ENCODE data around the gene ABCF2. TPM values are rescaled to one million over a fixed set of nuclear protein-coding genes. Genes with fewer than 3 reads are reported as not detected.

ABCF2 gene
- total RNA-seq, 1 donor from 2014 or later: 36.9 TPM

GRCh38 chr7:151218170-151218569, 8.8 kb downstream of the ABCF2 start:
- no peak for DNase-seq

DNA sequence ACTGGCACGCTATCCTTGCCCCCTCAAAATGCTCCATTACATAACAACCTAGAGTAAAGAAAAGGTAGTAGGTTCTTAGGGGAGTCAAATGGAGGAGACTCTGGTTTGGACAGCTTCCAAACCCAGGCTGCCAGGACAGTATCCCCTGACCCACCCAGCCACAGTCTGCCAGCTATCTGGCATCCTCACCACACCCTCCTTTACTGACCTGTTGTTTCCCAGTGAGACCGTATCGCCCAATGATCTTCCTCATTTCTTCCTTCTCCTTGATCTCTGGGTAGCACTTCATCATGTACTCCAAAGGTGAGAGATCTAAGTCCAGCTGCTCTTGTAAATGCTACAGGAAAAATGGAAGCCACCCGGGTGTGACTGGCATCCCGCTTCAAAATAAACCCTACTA, 11.6 kb downstream of the ABCF2 start:
- no peak for DNase-seq

DNA sequence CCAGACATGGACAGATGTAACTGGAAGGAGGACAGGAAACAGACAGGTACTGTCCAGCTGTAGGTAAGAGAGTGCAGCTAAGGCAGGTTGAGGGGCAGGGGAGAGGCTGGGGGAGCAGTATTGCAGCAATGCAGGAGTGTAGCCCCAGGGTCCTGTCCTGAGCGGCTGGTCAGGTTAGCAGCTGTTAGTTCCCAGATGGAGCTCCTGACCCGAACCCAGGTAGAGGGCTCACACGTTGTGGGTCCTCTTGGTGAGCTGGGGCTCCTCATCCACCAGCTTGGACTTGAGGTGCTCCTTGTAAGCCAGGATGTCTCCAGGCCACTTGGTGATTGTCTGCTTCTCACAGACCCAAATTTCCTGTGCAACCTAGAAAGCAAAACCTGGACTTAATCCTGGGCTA, 13.2 kb downstream of the ABCF2 start:
- no peak for DNase-seq

GRCh38 chr7:151212626-151213025, 14.4 kb downstream of the ABCF2 start:
- no peak for DNase-seq

DNA sequence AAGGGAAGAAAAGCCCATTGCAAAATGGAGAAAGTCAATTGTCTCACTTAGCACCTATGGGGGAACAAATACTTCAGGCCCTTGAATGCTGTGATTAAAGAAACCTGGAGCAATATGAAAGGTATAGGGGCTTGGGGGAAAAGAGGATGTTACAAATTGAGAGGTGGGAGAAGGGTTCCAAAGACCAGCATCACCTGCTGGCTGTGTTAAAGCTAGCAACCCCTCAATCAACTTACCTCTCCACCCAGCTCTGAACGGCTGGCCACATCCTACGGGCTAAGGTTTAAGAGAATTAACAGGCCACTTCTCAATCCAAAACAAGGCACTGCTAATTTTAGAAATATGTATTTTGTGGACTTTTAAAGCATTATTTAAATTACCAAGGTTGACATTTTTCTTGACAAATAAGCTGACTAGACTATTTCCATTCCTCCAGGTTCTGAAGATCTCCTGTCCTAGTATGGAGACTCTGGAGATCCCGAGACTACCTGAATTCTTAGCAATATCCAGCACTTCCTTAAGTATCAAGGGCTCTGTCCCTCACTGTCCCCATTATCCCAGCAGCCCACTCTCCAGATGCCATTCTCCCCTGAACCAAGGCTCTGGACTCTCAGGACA, 15.7 kb downstream of the ABCF2 start:
- no peak for DNase-seq

GRCh38 chr7:151210087-151210854, 16.7 kb downstream of the ABCF2 start, which contains the start of gene H2BK1:
Gene H2BK1, minus strand, starts transcription at chr7:151210488. Its CDS starts 170 bp downstream, at chr7:151210318.
- DNase-seq: no peak

DNA sequence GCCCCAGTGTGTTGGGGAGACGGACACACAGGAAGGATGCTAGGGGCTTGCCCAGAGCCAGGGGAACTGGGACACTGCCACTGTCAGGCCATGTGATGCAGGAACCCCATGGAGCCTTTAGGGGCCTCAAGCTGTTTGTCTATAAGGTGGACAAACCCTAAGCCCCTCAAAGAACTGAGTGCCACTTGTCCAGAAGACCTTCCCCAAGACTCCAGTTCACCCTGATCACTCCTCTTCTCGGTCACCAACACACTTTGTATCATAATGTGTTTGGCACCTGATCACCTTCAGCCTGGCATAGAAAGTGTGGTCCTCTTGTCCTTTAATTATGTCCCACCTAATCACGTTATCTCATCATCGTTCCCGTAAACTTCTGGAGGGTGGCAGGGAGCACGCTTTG, 17.4 kb downstream of the ABCF2 start:
- no peak for DNase-seq

DNA sequence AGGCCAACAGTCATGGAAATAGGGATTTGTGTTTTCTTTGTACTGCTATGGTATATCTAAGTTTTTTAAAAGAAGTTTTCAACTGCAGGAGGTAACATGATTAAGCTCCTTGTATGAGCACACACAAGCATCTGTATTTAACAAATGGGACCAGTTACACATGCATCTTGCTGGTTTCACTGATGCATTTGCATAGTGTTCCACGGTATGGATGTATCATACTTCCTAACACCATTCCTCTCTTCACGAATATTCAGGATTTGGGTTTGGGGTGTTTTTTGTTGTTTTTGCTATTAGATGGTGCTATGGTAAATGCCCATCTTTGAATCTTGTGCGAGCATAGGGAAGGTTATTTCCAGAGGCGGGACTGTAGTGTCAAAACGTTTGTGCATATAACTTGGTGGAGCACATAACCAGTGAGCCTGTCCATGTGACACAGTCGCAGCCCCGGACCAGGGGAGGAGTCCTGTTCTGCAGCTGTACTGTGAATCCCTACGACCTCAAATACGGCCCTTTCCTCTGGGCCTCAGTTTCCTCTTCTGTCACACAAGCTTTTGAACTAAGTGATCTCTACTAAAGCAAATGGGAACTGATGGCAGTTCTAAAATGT, 18.6 kb downstream of the ABCF2 start:
- DNase-seq: no peak

DNA sequence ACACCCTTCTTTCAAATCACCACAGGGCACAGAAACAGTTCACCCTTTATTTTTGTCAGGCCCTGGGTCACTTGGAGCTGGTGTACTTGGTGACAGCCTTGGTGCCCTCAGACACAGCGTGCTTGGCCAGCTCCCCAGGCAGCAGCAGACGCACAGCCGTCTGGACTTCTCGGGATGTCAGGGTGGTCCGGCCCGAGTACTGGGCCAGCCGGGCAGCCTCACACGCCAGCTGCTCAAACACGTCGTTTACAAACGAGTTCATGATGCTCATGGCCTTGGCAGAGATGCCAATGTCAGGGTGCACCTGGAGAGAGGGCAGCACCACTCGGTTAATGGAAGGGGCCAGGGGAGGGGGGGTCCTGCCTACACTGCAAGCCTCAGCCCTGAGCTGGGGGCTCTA, 19.2 kb downstream of the ABCF2 start:
- peak; percentile 9 for DNase-seq

DNA sequence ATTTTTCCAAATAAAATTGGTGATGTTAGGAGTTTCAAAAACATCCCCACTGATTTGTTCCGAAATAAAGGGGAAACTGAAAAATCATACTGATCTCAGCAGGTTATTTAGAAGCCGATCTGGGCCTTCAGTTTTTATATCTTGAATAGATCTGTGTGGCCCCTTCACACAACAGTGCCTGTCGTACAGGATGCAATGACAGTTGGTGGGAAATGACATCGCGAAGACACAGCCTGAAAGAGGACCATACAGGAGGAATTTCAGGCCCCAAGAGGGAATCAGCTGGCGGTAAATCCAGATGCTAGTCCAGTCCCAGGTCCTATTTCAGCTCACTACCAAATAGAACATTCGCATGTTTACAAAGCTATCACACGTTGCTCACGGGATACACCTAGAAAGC, 19.7 kb downstream of the ABCF2 start:
- no peak for DNase-seq

DNA sequence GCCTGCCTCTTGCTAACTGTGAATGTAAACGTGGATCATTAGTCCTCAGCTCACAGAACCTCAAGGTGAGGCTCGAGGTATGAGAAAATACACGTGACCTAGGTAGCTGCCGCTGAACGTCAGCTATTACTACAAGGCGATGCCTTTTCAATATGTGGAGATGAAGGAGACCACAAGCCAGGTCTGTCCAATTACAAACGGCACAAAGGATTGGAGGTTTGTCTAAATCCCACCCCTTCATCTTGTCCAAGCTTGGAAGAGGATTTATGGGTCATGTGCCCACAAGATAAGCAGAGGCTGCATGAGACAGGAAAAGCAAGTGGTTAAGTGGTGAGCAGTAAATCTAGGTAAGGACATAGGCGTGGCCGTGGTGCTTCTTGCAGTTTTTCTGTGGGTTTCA, 20.1 kb downstream of the ABCF2 start:
- no peak for DNase-seq

DNA sequence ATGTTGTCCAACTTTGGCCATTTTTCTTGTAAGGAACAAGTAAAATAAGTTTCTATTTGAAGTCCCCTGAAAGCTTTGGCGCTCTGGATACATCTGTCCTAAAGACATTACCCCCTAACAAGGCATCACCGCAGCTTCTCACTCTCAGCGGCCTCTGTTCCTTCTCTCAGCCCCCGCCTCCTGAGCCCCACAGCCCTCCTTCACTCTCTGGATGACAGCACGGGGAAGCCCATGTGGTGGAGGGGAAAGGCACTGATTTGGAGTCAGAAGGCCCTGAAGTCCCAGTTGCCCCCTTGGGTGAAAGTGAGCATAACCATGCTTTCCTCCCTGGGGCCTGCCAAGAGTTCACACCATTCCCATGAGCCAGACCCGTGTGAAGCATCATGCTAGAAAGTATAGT, 21.3 kb downstream of the ABCF2 start:
- no peak for DNase-seq

DNA sequence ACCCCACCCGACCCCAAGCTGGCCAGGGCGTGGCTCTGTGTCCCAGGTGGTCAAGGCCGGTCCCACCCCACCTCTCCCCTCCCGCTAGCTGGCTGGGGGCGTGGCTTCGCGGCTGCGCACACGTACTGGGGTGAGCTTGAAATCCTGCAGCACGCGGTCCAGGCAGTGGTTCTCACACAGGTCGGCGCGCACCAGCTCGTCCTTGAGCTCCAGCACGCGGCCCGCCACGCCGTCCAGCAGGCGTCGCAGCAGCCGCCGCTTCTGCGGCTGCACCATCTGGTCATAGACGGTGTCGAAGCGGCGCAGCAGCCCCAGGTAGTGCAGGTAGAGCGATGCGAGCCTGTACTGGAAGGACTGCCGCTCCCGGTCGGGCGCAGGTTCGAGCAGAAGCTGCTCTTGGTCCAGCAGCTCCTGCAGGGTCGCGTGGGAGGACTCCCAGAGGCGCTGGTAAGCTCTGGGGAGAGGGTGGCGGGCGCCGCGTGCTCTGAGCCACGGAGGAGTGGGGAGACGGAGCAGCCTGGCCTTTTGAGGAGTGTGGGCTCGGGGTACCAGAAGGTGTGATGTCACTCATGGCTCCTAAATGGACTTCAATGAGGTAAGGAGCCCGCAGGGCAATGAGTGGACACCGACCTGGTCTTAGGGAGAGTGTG, 22.5 kb downstream of the ABCF2 start:
- DNase-seq: no peak

GRCh38 chr7:151202836-151203235, 24.2 kb downstream of the ABCF2 start:
- DNase-seq: no peak

DNA sequence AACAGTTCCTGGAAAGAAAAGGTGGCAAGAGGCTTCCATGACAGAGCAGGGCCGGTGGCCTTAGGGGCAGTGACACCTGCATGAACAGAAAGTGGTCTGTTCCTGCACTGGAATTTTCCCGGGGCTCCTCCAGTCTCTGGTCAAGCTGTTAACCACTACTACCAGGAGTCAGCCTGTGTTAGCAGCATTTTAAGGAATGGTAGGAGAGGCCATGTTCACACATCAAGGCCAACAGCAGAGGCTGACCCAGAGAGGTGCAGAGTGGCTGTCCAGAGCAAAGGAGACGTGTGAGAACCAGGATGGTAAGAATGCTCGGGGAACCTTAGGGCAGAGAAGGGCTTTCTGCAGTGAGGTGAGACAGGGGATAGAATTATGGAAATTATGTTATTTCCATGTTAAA, 25.3 kb downstream of the ABCF2 start:
- no peak for DNase-seq

- DNase-seq: no peak
These were observed 25.7 kb downstream of the ABCF2 start for GRCh38 chr7:151201344-151201743.

DNA sequence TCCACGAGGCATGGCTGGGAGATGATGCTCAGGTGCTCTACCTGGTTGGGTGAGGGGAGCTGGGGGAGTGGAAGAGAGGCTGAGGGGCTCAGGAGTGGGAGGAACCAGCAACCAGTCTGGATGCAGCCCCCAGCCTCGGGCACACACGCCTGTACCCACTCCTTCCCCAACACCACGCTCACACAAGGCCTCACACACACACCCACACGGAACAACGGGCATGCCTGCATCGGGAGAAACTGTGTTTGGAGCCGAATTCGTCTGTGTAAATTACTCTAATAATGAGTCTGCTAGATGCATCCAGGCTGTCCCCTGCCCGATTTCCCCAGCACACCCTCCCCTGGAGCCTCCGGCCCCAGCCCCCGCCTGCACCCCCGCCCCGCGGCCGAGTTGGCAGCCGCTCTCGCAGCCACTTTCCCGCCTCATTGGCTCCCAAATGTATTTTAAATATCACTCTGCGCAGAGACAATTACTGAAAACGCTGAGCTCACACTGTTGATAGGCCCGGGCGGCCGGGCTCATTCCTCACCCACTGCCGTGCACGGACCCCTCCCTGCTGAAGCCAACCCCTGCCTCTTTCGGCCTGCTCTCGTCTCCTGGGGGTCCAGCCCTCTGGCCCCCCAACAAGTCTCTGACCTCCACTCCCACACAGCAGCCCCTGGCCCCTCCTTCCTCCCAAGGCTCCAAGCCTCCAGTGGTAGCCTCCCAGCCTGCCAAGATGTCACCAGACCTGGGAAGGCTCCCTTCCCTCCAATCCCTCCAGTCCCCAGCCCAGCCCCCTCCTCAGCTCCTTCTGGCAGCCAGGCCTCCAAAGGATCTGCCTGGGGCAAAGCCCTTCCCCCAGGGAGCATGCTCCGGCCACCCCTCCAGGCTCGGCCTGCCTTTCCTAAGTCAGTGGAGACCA, 27.8 kb downstream of the ABCF2 start:
- DNase-seq: peak; percentile 30

DNA sequence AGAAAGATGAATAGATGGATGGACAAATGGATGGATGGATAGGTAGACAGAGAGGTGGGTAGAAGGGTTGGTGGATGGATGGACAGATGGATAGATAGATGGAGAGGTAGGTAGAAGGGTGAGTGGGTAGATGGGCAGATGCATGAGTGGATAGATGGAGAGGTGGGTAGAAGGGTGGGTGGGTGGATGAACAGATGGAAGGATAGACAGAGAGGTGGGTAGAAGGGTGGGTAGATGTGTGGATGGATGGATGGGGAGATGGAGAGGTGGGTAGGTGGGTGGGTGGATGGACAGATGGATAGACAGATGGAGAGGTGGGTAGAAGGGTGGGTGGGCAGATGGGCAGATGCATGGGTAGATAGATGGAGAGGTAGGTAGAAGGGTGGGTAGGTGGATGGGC, 29.1 kb downstream of the ABCF2 start:
- DNase-seq: no peak

GRCh38 chr7:151195616-151196450, 31.2 kb downstream of the ABCF2 start:
- no peak for DNase-seq

DNA sequence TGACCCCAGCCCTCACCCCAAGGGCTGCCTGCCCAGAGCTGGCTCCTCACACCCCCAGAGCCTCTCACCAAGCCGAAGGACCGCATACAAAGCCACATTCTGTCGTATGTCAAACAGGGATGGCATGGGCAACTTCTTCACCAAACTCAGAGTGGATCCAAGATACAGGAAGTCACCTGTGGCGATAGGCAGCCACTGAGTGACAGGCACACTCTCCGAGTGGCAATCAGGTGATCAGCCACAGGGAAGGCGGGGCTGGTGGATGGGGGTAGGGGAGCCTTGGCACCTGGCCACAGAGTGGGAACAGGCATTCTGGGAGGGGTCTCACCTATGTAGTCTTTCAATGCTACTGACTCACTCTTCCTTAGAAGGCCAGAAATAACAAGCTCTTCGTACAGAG, 32.8 kb downstream of the ABCF2 start:
- no peak for DNase-seq
